Stimulated activated CD8-positive, alpha-beta memory T cell treated with anti-CD3 and anti-CD28 coated beads, Interleukin-2, amount 100 ng/mL, for 48 hours (primary cell): ENCODE data around the gene SNX1.
"Not testable (repeated sequence)": the region's sequence is repeated elsewhere in the genome, so short reads cannot be mapped to it uniquely, and the experiment has no call there.

ENCODE experiments used
- DNase-seq, 2 donors: peaks; one replicate each; pipeline ENCODE4 v3.0.0-alpha.2; 2020; ENCODE audit warnings: low read depth in 2 of 2

The SNX1 gene, protein sequence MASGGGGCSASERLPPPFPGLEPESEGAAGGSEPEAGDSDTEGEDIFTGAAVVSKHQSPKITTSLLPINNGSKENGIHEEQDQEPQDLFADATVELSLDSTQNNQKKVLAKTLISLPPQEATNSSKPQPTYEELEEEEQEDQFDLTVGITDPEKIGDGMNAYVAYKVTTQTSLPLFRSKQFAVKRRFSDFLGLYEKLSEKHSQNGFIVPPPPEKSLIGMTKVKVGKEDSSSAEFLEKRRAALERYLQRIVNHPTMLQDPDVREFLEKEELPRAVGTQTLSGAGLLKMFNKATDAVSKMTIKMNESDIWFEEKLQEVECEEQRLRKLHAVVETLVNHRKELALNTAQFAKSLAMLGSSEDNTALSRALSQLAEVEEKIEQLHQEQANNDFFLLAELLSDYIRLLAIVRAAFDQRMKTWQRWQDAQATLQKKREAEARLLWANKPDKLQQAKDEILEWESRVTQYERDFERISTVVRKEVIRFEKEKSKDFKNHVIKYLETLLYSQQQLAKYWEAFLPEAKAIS

GRCh38 chr15:64095795-64096667 lies at the start of gene SNX1:
TSS of gene SNX1 (plus strand) at chr15:64095982. CDS start at chr15:64096014, 32 bp downstream.
- DNase-seq, result peak; percentile 92 to 98

GRCh38 chr15:64046421-64047153 lies 49.2 kb upstream of the SNX1 start, which contains the start of gene DAPK2:
TSS of gene DAPK2 (minus strand) at chr15:64046485. CDS start at chr15:64040261, 6,224 bp downstream.
- peak; percentile 54 to 65 for DNase-seq

DNA sequence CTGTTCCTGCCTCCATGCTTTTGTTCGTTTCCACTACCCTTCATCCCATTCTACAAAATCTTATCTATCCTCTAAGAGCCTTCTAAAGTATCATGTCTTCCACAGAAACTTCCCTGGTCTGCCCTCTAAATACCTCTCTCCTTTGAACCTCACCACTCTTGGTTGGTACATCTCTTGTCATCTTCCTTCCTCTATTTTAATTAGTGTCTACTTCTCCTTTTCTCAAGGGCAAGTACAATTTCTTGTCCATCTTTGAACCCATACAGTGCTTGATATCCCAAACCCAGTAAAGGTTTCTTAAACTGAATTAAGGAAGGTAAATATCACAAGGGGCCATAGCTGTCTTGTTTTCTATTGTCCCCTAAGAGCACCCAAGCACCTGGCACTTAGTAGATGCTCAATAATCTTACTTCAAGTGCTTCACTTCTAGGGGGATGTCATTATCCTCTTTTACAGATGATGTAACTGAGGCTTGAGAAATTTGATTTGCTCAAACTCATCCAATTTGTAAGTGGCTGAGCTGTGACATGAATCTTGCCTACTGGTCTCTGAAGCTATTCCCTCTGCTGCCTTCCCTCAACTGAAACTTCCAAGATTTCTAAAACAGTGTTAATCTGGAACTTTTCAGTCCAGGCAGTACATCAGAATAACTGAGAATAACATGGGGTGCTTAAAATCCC lies 46.9 kb upstream of the SNX1 start:
- no peak for DNase-seq

GRCh38 chr15:64050281-64051092 lies 45.3 kb upstream of the SNX1 start:
- no peak for DNase-seq

DNA sequence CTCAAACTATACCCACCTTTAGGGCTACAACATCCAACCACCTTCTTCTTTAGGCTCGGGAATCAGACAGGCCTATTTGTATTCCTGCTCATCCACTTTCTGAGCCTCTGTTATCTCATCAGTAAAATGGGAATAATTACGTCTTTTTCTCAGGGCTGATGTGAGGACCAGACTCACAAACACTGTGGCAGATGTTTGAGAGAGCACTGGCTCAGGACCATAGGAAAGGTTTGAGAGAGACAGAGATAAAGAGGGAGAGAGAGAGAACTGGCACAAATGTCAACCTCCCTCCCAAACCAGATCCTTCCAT lies 44.7 kb upstream of the SNX1 start:
- DNase-seq, result no peak

GRCh38 chr15:64051407-64052259 lies 44.1 kb upstream of the SNX1 start:
- DNase-seq, result no peak

- no peak for DNase-seq
Observed at GRCh38 chr15:64052925-64053491, 42.8 kb upstream of the SNX1 start.

DNA sequence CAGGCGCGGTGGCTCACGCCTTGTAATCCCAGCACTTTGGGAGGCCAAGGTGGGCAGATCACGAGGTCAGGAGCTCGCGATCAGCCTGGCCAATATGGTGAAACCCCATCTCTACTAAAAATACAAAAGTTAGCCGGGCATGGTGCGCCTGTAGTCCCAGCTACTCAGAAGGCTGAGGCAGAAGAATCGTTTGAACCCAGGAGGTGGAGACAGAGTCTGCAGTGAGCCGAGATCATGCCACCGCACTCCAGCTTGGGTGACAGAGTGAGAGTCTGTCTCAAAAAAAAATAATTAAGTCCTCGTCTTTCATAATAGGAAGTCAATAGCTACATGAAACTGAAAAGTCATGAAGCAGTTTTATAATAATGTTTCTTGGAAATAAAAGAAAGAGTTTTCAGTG lies 42.1 kb upstream of the SNX1 start:
- not testable (repeated sequence) for DNase-seq

DNA sequence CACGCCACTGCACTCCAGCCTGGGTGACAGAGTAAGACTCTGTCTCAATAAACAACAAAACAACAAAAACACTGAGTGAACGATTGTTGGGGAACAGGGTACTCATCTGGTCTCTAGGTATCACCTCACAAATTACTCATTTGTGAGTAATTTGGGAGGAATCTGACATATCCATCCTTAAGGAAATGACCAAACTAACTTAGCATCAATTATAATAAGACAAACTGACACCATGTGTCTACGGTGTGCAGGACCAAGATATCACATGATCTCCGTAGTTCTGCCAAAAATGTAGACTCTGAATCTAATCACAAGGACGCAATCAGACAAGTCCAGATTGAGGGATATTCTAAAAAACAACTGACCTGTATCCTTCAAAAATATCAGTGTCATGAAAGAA lies 37.5 kb upstream of the SNX1 start:
- no peak for DNase-seq

DNA sequence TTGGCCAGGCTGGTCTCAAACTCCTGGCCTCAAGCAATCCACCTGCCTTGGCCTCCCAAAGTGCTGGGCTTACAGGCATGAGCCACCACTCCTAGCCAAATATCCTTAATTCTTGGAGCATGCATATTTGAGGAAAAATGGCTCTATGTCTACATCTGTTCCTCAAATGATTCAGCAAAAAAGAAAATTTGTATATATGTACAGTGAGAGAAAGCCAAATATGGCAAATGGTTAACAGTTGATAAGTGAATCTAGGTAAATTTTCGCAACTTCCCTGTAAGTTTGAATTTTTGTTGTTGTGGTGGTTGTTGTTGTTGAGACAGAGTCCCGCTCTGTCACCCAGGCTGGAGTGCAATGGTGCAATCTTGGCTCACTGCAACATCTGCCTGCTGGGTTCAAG lies 36.7 kb upstream of the SNX1 start:
- not testable (repeated sequence) for DNase-seq

DNA sequence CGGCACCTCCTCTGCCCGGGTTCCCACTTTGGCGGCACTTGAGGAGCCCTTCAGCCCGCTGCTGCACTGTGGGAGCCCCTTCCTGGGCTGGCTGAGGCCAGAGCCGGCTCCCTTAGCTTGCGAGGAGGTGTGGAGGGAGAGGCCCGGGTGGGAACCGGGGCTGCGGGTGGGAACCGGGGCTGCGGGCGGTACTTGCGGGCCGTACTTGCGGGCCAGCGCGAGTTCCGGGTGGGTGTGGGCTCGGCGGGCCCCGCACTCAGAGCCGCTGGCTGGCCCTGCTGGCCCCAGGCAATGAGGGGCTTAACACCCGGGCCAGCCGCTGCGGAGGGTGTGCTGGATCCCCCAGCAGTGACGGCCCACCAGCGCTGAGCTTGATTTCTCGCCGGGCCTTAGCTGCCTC lies 35.1 kb upstream of the SNX1 start:
- no peak for DNase-seq

- no peak for DNase-seq
Observed at GRCh38 chr15:64066451-64066850, 29.3 kb upstream of the SNX1 start.

- DNase-seq, result peak; percentile 30 to 48
Observed at GRCh38 chr15:64067564-64068030, 28.2 kb upstream of the SNX1 start.

DNA sequence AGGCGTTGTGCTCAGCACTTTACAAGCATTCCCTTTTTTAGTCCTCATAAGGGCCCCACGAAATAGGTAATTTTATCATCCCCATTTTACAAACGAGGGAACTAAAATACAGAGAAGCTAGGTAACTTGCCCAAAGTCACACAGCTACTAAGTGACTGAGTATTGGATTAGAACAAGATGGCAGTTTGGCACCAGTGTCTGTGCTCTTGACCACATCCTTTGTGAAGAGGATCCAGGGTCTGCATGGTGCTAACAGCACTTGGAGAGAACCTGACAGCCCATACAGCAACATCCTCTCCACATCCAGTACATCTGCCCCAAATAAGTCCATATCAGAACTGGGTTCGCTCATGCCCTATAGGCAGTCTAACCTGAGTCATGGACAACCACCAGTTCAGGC lies 27.6 kb upstream of the SNX1 start:
- DNase-seq, result no peak

GRCh38 chr15:64070106-64070505 lies 25.7 kb upstream of the SNX1 start:
- DNase-seq, result no peak

DNA sequence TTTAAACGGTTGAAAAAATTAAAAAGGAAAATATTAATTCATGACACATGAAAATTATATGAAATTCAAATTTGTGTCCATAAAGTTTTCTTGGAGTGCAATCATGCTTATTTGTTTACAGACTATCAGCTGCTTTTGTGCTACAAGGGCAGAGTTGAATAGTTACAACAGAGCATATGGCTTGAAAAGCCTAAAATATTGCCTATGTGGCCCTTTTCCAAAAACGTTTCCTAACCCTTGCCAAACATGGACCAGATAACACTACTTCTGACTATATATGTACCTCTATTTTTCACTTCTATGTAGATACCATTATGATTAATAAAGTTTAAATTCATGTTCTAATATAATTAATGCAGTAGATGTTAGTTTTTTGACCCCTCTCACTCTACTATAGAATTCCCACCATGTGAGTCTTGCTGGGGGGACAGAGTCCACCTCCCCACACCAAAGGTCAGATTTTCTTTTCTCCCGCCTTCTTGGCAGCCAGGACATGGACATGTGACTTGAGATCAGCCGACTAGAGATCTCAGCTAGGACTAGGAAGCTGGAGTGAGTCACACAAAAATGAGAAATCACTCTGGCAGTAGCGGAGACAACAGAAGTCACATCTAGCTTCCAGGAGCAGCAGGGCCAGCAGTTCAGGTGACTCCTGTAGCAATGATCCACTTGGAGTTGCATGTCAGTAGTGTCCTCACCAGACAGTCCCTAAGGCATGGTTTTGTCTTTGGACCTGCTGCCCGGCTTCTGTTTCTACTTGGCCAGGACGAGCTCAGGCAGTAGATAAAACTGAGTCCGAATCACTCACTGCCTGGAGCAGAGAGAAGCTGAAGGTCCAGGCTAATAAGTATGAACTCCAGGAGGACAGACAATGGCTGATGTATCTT lies 24.6 kb upstream of the SNX1 start:
- DNase-seq, result no peak

GRCh38 chr15:64071931-64072765 lies 23.6 kb upstream of the SNX1 start:
- no peak for DNase-seq
